K562 (cell line): Measurements from ENCODE around the gene GRIN1. TPM values are rescaled to one million over a fixed set of nuclear protein-coding genes. Genes with fewer than 3 reads are reported as not detected.

Source experiments
- AFF4 ChIP-seq: sonication (generic); formaldehyde crosslinking; IDR thresholded peaks from 2 replicates; pipeline ENCODE4 v1.8.0; 2023; ENCODE audit warnings: mild to moderate bottlenecking, missing genetic modification reagents
- BRD9 ChIP-seq: fragments of 450-650 bp; IDR thresholded peaks from 2 replicates; pipeline ENCODE4 v1.6.1; 2018; ENCODE audit warnings: low read depth; ENCODE audit not compliant: partially characterized antibody
- JUNB ChIP-seq: fragments of 450-650 bp; formaldehyde crosslinking; conservative IDR thresholded peaks from 2 replicates; pipeline ENCODE4 v1.4.0; 2020; ENCODE audit warnings: mild to moderate bottlenecking
- KLF6 ChIP-seq: fragments of 250-450 bp; sonication (Bioruptor Pico); IDR thresholded peaks from 2 replicates; pipeline ENCODE4 v1.4.0; 2020; ENCODE audit warnings: mild to moderate bottlenecking, moderate library complexity, borderline replicate concordance
- SIN3B ChIP-seq: fragments of 450-650 bp; IDR thresholded peaks from 2 replicates; pipeline ENCODE4 v1.6.1; 2017; ENCODE audit warnings: low read depth, mild to moderate bottlenecking, moderate library complexity
- SOX6 ChIP-seq: fragments of 450-650 bp; IDR thresholded peaks from 2 replicates; pipeline ENCODE4 v1.6.1; 2014; ENCODE audit warnings: mild to moderate bottlenecking
- TRIM24 ChIP-seq, 2 experiments: fragments of 450-650 bp; IDR thresholded peaks; 2 replicates each; pipeline ENCODE4 v1.6.1; 2016
- ZFX ChIP-seq: sonication (generic); formaldehyde crosslinking; IDR thresholded peaks from 2 replicates; pipeline ENCODE4 v1.8.0; 2022; ENCODE audit warnings: mild to moderate bottlenecking, missing genetic modification reagents, moderate library complexity
- polyA plus RNA-seq, 8 experiments: library from polyadenylated mRNA; depleted of rRNA in 4 of 8; stranded (reverse) in 5 of 8; unstranded in 3 of 8; fragments of >200 nt; fragmentation: Nextera tagmentation in 2 of 8; fragmentation: Illumina TruSeq in 1 of 8; extraction: Ambion mirVana in 2 of 8; extraction: Trizol in 1 of 8; gene quantifications; 2 replicates each; pipeline versions ENCODE4 v1.2.1 to v1.2.3, GENCODE V29; 2011 to 2014; ENCODE audit warnings: inconsistent platforms in 1 of 8, missing spikeins in 1 of 8
- total RNA-seq, 7 experiments: library from RNA; depleted of rRNA in 6 of 7; stranded (reverse); fragments of >200 nt in 6 of 7; fragmentation: Illumina TruSeq in 2 of 7; extraction: Trizol in 2 of 7; gene quantifications; 2 replicates each; pipeline versions ENCODE4 v1.2.1 to v1.2.3, GENCODE V29; 2011 to 2021; ENCODE audit warnings: low replicate concordance in 1 of 7
- TF ChIP-seq, protein P1 (sequence below): sonication (generic); formaldehyde crosslinking; IDR thresholded peaks from 2 replicates; pipeline ENCODE4 v1.9.0; 2022; ENCODE audit warnings: mild to moderate bottlenecking, missing genetic modification reagents
- TF ChIP-seq, protein P2 (sequence below): fragments of 450-650 bp; IDR thresholded peaks from 2 replicates; pipeline ENCODE4 v1.6.1; 2016; ENCODE audit warnings: mild to moderate bottlenecking, moderate library complexity

The GRIN1 gene
- total and polyA plus RNA-seq, 9 of the 15 experiments (the other 6 are each of a cell fraction or from before 2014, with no cell fraction given), result 0.03 to 0.35 (median 0.16) TPM; not detected in 6

DNA sequence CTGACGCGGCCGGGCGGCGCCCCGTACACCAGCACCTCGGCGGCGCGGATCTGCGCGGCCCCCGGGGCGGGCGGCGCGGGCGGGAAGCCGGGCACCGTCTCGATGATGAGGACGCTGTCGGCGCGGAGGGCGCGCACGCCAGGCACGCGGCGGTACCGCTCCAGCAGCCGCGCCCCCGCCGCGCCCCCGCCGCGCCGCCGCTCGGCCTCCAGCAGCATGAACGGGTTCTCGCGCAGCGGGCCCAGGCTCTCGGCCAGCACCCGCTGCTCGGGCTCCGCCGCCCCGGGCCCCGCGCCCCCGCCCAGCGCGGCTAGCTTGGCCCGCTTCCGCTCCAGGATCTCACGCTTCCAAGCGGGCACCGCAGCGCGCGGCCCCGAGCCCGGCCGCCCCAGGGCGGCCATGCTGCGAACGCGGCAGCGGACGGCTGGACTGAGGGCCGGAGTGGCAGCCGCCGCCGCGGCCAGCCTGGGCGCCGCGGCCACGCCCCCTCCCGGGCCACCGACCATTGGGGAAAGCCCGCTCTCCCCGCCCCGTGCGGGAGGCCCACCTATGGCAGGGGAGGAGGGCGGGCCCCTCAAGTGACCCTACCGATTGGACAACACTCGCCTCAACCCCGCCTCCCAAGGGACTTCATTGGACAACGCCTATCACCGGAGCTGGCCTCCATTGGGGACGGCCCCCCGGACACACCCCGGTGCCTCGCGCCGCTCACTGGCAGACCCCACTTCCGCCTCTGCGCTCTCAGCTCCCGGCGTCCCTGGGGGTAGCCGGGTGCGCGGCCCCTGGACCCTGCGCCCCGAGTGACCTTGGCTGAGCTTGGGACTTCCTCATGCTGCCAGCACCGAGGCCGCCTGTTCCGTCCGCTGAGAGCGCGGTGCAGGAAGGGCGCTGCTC, 61.6 kb downstream of the GRIN1 start, which contains the start of gene TPRN (continued):
- TF ChIP-seq, protein P1, sequence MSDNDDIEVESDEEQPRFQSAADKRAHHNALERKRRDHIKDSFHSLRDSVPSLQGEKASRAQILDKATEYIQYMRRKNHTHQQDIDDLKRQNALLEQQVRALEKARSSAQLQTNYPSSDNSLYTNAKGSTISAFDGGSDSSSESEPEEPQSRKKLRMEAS (CRISPR knock-in tag), result peak; percentile 53; the same call in 1 of the 2 replicates
- no peak for TF ChIP-seq BRD9
- no peak for TF ChIP-seq TRIM24 (IDR thresholded peaks at IDR 0.05)
- TF ChIP-seq JUNB (CRISPR knock-in tag), result no peak
- TF ChIP-seq KLF6 (CRISPR knock-in tag), result no peak
- TF ChIP-seq, protein P2, sequence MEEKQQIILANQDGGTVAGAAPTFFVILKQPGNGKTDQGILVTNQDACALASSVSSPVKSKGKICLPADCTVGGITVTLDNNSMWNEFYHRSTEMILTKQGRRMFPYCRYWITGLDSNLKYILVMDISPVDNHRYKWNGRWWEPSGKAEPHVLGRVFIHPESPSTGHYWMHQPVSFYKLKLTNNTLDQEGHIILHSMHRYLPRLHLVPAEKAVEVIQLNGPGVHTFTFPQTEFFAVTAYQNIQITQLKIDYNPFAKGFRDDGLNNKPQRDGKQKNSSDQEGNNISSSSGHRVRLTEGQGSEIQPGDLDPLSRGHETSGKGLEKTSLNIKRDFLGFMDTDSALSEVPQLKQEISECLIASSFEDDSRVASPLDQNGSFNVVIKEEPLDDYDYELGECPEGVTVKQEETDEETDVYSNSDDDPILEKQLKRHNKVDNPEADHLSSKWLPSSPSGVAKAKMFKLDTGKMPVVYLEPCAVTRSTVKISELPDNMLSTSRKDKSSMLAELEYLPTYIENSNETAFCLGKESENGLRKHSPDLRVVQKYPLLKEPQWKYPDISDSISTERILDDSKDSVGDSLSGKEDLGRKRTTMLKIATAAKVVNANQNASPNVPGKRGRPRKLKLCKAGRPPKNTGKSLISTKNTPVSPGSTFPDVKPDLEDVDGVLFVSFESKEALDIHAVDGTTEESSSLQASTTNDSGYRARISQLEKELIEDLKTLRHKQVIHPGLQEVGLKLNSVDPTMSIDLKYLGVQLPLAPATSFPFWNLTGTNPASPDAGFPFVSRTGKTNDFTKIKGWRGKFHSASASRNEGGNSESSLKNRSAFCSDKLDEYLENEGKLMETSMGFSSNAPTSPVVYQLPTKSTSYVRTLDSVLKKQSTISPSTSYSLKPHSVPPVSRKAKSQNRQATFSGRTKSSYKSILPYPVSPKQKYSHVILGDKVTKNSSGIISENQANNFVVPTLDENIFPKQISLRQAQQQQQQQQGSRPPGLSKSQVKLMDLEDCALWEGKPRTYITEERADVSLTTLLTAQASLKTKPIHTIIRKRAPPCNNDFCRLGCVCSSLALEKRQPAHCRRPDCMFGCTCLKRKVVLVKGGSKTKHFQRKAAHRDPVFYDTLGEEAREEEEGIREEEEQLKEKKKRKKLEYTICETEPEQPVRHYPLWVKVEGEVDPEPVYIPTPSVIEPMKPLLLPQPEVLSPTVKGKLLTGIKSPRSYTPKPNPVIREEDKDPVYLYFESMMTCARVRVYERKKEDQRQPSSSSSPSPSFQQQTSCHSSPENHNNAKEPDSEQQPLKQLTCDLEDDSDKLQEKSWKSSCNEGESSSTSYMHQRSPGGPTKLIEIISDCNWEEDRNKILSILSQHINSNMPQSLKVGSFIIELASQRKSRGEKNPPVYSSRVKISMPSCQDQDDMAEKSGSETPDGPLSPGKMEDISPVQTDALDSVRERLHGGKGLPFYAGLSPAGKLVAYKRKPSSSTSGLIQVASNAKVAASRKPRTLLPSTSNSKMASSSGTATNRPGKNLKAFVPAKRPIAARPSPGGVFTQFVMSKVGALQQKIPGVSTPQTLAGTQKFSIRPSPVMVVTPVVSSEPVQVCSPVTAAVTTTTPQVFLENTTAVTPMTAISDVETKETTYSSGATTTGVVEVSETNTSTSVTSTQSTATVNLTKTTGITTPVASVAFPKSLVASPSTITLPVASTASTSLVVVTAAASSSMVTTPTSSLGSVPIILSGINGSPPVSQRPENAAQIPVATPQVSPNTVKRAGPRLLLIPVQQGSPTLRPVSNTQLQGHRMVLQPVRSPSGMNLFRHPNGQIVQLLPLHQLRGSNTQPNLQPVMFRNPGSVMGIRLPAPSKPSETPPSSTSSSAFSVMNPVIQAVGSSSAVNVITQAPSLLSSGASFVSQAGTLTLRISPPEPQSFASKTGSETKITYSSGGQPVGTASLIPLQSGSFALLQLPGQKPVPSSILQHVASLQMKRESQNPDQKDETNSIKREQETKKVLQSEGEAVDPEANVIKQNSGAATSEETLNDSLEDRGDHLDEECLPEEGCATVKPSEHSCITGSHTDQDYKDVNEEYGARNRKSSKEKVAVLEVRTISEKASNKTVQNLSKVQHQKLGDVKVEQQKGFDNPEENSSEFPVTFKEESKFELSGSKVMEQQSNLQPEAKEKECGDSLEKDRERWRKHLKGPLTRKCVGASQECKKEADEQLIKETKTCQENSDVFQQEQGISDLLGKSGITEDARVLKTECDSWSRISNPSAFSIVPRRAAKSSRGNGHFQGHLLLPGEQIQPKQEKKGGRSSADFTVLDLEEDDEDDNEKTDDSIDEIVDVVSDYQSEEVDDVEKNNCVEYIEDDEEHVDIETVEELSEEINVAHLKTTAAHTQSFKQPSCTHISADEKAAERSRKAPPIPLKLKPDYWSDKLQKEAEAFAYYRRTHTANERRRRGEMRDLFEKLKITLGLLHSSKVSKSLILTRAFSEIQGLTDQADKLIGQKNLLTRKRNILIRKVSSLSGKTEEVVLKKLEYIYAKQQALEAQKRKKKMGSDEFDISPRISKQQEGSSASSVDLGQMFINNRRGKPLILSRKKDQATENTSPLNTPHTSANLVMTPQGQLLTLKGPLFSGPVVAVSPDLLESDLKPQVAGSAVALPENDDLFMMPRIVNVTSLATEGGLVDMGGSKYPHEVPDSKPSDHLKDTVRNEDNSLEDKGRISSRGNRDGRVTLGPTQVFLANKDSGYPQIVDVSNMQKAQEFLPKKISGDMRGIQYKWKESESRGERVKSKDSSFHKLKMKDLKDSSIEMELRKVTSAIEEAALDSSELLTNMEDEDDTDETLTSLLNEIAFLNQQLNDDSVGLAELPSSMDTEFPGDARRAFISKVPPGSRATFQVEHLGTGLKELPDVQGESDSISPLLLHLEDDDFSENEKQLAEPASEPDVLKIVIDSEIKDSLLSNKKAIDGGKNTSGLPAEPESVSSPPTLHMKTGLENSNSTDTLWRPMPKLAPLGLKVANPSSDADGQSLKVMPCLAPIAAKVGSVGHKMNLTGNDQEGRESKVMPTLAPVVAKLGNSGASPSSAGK, result no peak
- TF ChIP-seq ZFX (CRISPR knock-in tag), result peak; percentile 30; the same call in 1 of the 2 replicates
- TF ChIP-seq AFF4, result no peak
- TF ChIP-seq SOX6, result 0 out of 2 replicates have a peak, but pooled peaks have one; percentile 14
- TF ChIP-seq SIN3B, result peak; percentile 68
